ENCODE results near the gene SLC17A9.

Gene SLC17A9

DNA sequence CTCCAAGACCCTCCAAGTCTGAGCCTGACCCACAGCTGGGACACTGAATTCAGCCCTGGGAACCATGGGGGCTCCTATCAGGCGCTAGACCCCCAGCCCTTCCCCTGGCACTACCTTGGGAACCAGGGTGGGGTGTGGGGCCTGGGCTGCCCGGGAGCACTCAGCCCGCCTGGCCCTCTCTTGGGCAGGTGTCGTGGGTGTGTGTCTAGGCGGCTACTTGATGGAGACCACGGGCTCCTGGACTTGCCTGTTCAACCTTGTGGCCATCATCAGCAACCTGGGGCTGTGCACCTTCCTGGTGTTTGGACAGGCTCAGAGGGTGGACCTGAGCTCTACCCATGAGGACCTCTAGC is 14.6 kb downstream of the SLC17A9 start:
- peaks cover 62% of the 10 kb centered on the region for H4K20me1 ChIP-seq
- H3K9me3 ChIP-seq: no peaks in the 10 kb centered on the region
- no peak overlapping the region for H3K4me3 ChIP-seq
- no peaks in the 10 kb centered on the region for H3K27me3 ChIP-seq
- peaks cover 60% of the 10 kb centered on the region for H3K36me3 ChIP-seq
- H3K4me2 ChIP-seq: no peak overlapping the region
- H3K9ac ChIP-seq: no peak overlapping the region
- H3K4me1 ChIP-seq: peaks cover 40% of the 10 kb centered on the region
- TF ChIP-seq Cebpa-rat (IDR thresholded peaks at IDR 0.05): no peak
- peak overlapping the region; percentile 18; the same call in 1 of the 2 replicates for H3K27ac ChIP-seq

- TF ChIP-seq Cebpa-rat (IDR thresholded peaks at IDR 0.05): no peak
Measured at GRCh38 chr20:62967628-62968351, 15.3 kb downstream of the SLC17A9 start.

GRCh38 chr20:62968378-62969178 is 16.1 kb downstream of the SLC17A9 start:
- H3K9me3 ChIP-seq: no peaks in the 10 kb centered on the region
- peaks cover 47% of the 10 kb centered on the region for H4K20me1 ChIP-seq
- no peak overlapping the region for H3K27ac ChIP-seq
- H3K27me3 ChIP-seq: peaks cover 11% of the 10 kb centered on the region
- 0 out of 2 replicates have a peak overlapping the region, but pooled peaks have one; percentile 10 for H3K9ac ChIP-seq
- no peak overlapping the region for H3K4me2 ChIP-seq
- H3K4me1 ChIP-seq: peaks cover 53% of the 10 kb centered on the region
- no peak overlapping the region for H3K4me3 ChIP-seq
- peaks cover 45% of the 10 kb centered on the region for H3K36me3 ChIP-seq
- TF ChIP-seq Cebpa-rat (IDR thresholded peaks at IDR 0.05): no peak

More at GRCh38 chr20:62967628-62968351, 15.3 kb downstream of the SLC17A9 start:
- Histone ChIP-seq H3K4me2 (no peak overlapping the region), H3K4me3 (no peak overlapping the region), H3K27me3 (peaks cover 3% of the 10 kb centered on the region), H3K36me3 (peaks cover 53% of the 10 kb centered on the region), H3K9me3 (no peaks in the 10 kb centered on the region), H3K4me1 (peaks cover 46% of the 10 kb centered on the region), H3K9ac (no peak overlapping the region), H4K20me1 (peaks cover 55% of the 10 kb centered on the region), H3K27ac (no peak overlapping the region)

DNA sequence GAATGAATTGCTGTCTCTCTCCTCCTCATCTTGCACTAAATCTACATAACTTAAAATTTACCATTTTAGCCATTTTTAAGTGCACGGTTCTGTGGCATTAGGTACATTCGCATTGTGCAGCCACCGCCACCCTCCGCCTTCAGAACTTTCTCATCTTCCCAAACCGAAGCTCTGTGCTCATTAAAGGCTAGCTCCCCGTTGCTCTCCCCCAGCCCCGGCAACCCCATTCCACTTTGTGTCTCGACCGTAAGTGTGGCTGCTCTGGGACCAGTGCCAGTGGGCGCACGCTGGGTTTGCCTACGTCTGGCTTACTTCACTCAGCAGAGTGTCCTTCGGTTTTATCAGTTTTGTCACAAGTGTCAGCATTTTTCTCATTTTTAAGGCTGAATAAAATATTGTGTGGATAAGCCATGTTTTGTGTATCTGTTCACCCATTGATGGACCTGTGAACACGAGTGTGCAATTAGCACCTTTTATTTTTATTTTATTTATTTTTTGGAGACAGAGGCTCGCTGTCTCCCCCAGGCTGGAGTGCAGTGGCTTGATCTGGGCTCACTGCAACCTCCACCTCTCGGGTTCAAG is 16.8 kb downstream of the SLC17A9 start:
- Histone ChIP-seq H3K27ac (no peak overlapping the region), H4K20me1 (peaks cover 40% of the 10 kb centered on the region; the same call in 1 of the 2 replicates), H3K9ac (0 out of 2 replicates have a peak overlapping the region, but pooled peaks have one; percentile 10), H3K4me1 (peaks cover 52% of the 10 kb centered on the region), H3K27me3 (peaks cover 18% of the 10 kb centered on the region), H3K36me3 (peaks cover 38% of the 10 kb centered on the region), H3K4me3 (no peak overlapping the region), H3K9me3 (no peaks in the 10 kb centered on the region), H3K4me2 (no peak overlapping the region)
- no peak for TF ChIP-seq Cebpa-rat (IDR thresholded peaks at IDR 0.05)

DNA sequence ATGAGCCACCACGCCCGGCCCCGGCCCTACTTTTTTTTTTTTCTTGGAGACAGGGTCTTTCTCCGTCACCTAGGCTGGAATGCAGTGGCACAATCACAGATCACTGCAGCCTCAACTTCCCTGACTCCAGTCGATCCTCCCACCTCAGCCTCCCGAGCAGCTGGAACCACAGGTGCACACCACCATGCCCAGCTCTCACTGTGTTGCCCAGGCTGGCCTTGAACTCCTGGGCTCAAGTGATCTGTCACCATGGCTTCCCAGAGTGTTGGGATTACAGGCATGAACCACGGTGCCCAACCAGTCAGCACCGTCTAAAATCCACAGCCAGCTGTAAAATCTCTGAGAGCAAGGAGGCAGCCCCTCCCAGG is 17.4 kb downstream of the SLC17A9 start:
- H3K27me3 ChIP-seq: peaks cover 20% of the 10 kb centered on the region
- no peak overlapping the region for H3K4me2 ChIP-seq
- no peak overlapping the region for H3K27ac ChIP-seq

DNA sequence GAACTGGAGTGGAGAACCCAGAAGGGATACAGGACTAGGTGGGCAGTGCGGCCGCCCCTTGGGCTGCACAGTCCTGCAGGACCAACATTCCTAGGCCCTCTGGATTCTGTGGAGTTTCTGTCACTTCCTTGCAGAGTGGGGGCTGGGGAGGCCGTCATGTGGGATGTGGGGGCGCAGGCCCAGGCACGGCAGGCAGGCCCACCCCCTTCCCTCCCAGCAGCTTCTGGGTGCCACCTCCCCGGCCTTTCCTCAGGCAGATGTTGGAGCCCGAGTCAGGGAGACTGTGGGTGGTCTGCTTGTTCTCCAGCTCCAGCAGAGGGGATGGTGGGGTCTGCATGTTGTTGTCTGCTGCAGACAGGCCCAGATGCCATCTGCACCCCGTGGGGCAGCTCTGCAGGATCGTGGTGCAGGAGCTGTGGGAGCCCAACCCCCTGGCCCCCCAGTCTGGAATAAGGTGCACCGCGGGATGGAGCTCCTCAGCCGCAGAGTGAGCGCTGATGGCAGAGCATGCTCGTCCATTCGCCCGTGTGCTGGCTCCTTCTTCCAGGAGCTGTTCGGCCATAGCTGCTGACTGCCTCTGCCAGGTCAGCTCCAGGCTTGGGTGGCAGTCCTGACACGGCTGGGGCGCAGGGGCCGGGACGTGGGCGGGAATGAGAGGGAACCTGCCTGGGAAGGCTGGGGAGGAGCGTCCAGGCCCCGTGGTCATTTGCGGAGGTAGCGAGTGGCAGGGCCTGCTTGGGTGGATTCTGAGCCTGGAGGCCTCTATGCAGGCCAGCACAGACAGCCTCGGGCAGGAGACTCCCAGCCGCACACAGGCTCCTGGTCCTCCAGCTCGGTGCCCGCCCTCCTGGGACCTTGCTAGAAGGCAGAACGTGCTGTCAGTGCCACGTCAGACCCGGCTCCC is 18.1 kb downstream of the SLC17A9 start:
- H3K4me3 ChIP-seq: no peak overlapping the region
- H3K9me3 ChIP-seq: no peaks in the 10 kb centered on the region
- no peak overlapping the region for H3K27ac ChIP-seq
- TF ChIP-seq Cebpa-rat (IDR thresholded peaks at IDR 0.05): no peak
- peaks cover 27% of the 10 kb centered on the region; the same call in 1 of the 2 replicates for H4K20me1 ChIP-seq
- H3K9ac ChIP-seq: no peak overlapping the region
- peaks cover 52% of the 10 kb centered on the region for H3K4me1 ChIP-seq
- H3K4me2 ChIP-seq: no peak overlapping the region
- H3K36me3 ChIP-seq: peaks cover 25% of the 10 kb centered on the region
- H3K27me3 ChIP-seq: peaks cover 20% of the 10 kb centered on the region

More for the DNA sequence above, 17.4 kb downstream of the SLC17A9 start:
- H3K9me3 ChIP-seq: no peaks in the 10 kb centered on the region
- peaks cover 34% of the 10 kb centered on the region; the same call in 1 of the 2 replicates for H4K20me1 ChIP-seq
- TF ChIP-seq Cebpa-rat (IDR thresholded peaks at IDR 0.05): no peak
- peaks cover 32% of the 10 kb centered on the region for H3K36me3 ChIP-seq
- peaks cover 52% of the 10 kb centered on the region for H3K4me1 ChIP-seq
- H3K9ac ChIP-seq: no peak overlapping the region
- no peak overlapping the region for H3K4me3 ChIP-seq

- Histone ChIP-seq H3K27ac (no peak overlapping the region), H3K9me3 (no peaks in the 10 kb centered on the region), H3K27me3 (peaks cover 20% of the 10 kb centered on the region), H3K4me2 (no peak overlapping the region), H3K36me3 (peaks cover 19% of the 10 kb centered on the region), H3K9ac (no peak overlapping the region), H3K4me3 (no peak overlapping the region), H4K20me1 (0 out of 2 replicates have a peak, but pooled peaks cover 23% of the 10 kb centered on the region), H3K4me1 (peaks cover 57% of the 10 kb centered on the region)
- TF ChIP-seq Cebpa-rat (IDR thresholded peaks at IDR 0.05): no peak
Measured at GRCh38 chr20:62971211-62971949, 18.9 kb downstream of the SLC17A9 start.

DNA sequence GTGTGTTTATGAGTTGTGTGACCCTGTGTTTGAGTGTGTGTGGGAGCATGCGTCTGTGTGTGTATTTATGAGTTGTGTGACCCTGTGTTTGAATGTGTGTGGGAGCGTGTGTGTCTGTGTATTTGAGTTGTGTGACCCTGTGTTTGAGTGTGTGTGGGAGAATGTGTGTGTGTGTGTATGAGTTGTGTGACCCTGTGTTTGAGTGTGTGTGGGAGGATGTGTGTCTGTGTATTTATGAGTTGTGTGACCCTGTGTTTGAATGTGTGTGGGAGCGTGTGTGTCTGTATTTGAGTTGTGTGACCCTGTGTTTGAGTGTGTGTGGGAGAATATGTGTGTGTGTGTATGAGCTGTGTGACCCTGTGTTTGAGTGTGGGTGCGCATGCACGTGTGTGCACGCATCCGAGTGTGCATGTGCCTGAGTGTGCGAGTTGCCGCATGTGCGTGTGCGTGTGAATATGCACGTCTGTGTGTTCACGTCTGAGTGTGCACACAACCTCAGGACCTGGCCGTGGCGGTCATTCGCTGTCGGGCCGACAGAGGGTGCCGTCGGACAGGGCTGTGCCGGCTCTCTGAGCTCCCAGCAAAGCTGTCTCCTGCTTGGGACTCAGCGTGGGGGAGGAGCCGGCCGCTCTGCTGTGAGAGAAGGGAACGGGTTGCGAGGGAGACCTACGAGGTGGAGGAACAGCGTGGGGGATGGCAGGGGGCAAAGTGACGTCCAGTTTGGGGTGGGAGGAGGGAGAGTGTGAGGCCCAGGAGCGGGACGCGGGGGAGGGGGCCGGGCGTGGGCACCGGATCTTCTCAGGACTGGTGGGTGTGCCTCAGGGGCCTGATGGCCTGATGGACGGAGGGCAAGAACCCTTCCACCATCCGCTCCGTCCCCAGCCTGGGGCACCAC is 19.7 kb downstream of the SLC17A9 start:
- 0 out of 2 replicates have a peak, but pooled peaks cover 14% of the 10 kb centered on the region for H4K20me1 ChIP-seq
- H3K4me3 ChIP-seq: peak overlapping the region; percentile 32; the same call in 1 of the 2 replicates
- H3K4me1 ChIP-seq: peaks cover 66% of the 10 kb centered on the region
- no peak overlapping the region for H3K9ac ChIP-seq
- no peaks in the 10 kb centered on the region for H3K9me3 ChIP-seq
- H3K4me2 ChIP-seq: peak overlapping the region; percentile 97
- peaks cover 11% of the 10 kb centered on the region for H3K36me3 ChIP-seq
- H3K27me3 ChIP-seq: peaks cover 20% of the 10 kb centered on the region
- TF ChIP-seq Cebpa-rat (IDR thresholded peaks at IDR 0.05): no peak
- no peak overlapping the region for H3K27ac ChIP-seq

Data from BLaER1 (cell line).